Fibroblast of skin of abdomen (primary cell): Measurements from ENCODE around the gene FARS2.

ENCODE experiments used
- DNase-seq: peaks from one replicate; pipeline ENCODE4 v3.0.0-alpha.2; 2013

The FARS2 gene

DNA sequence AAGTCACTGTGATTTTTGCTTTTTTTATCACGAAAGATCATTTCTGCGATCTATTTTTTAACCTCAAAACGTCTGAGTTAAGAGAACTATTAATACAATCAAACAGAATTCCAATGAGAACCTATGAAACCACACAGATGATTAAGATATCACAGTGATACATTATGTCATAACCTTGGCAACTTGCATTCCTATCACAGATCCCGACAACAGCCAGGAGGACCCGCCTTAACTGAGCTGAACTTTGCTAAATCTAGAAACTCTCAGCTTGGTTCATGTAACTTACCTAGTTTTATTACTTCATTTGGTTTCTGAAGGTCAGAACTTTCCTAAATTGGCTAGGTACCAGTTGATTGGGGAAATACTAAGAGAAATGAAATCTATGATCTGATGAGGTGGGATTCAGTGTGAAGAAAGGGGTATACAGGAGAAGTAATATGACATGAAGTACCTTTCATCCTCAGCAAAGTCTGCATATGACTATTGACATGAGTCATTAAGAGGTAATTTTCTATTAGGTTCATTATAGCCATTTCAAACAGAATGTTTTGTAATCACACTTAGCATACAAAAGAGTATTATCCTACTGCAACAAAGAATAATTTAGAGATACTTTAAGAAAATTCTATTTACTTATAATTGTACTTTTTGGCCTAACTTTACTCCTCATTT, 11.7 kb upstream of the FARS2 start:
- DNase-seq, result peak; percentile 12

GRCh38 chr6:5250451-5250850, 10.9 kb upstream of the FARS2 start:
- no peak for DNase-seq

DNA sequence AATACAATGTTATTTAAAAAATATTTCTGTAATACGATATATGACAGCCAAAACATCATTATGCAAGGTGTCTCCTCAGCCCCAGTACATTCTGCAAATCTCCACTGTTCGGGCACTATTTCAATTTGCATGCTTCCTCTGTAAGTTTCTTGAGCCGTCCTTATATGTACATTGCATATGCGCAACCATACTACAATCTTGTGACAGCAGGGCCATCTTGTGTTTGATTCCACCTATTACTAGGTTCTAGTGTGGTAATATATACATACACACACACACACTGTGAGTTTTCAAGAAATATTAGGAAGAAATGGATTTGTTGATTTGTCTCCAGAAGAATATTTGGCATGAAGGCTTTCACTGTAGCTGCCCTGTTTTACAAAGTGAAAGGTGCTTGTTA, 10.4 kb upstream of the FARS2 start:
- no peak for DNase-seq

GRCh38 chr6:5256952-5257351, 4.4 kb upstream of the FARS2 start:
- no peak for DNase-seq

GRCh38 chr6:5257400-5257799, 3.9 kb upstream of the FARS2 start:
- no peak for DNase-seq

DNA sequence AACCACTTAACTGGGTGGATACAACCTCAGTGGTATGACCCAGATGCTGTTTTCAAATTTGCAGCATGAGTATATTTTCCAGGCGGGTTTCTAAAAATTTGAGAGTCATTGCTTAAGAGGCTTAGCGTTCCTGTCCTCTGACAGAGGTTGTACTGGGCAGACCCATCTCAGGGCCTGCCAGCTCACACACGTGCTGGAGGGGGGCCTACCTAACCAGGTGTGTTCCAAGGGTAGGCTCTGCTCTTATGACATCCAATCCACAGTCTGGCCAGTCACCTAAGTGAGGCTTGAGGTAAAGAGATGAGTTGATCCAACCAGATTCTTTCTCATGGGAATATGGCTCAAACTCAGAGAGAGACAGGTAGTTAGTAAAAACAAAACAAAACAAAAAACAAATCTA, 1.9 kb upstream of the FARS2 start:
- no peak for DNase-seq

GRCh38 chr6:5260111-5260620, 1.1 kb upstream of the FARS2 start:
- DNase-seq, result peak; percentile 50

- DNase-seq, result no peak
Observed at GRCh38 chr6:5261545-5262109, 314 bp downstream of the FARS2 start.

- no peak for DNase-seq
Observed at GRCh38 chr6:5266423-5266822, 5.1 kb downstream of the FARS2 start.

- DNase-seq, result no peak
Observed at GRCh38 chr6:5270093-5270680, 8.9 kb downstream of the FARS2 start.

- no peak for DNase-seq
Observed at GRCh38 chr6:5271926-5272325, 10.6 kb downstream of the FARS2 start.

DNA sequence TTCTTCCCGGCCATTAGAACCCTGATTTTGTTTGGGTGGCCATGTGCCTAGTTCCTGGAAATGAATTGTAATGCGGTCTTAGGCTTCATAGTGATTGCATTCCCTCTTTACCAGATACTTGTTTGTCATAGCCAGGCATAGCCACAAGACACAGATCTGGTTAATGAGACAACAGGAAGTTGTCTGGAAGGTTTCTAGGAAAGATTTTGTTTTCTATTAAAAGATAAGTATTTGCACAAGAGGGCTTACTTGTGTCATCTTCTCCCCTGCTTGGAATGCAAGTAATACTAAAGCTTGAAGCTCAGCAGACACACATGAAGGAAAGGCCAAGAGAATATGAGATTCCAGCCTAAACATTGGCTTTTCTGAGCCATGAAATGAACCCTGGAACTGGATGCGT, 12.9 kb downstream of the FARS2 start:
- DNase-seq, result no peak

DNA sequence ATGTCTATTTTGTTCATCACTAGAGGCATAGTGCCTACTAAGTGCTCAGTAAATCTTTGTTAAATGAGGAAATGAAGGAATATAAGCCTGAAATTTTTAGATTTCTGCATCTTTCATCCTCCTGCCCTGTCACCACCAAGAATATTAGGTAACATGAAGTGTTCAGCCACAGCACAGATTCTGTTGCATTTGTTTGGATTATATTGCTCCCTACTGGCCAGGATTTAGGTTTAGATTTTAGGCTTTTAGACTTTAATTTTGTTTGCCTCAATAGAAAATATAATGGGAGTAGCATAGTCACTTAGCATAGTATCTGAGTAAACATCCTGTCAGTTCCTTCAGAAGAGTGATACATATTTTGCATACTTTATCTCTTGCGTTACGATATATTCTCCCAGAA, 14.2 kb downstream of the FARS2 start:
- DNase-seq, result no peak

- no peak for DNase-seq
Observed at GRCh38 chr6:5276581-5276980, 15.3 kb downstream of the FARS2 start.

DNA sequence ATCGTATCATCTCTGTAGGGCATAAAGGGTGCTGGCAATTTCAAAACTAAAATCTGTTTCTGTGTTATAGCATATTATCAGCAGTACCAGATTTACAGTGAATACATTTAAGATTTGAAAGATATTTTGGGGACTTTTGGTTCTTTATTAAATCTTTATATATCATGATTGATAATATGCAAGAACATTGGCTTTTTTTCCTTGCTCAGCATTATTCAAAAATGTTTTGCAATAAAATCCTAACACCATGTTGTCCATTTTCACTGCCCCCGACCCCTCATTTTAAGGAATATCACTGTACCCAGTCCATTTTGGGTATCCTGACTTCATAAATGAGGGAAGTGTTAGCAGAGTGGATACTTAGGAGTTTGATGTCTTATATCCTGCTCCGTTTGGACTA, 16.3 kb downstream of the FARS2 start:
- DNase-seq, result no peak

DNA sequence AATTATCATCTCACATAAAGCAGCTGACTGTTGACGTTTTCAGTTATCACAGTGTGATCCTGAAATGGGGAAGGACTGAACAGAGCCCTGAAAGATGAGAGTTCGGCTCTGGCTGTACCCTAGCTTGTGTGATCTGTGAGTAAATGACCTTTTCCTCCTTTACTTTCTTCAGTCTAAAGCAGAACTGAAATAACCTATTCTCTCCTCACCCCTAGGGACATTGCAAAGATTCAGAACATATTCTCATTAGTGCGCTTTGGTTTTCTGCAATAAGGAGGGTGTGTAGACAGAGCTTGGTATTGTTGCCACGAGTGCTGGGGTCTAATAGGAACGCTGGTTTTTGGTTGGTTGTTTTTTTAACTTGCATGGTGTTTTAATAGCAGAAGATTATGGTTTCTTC, 16.7 kb downstream of the FARS2 start:
- no peak for DNase-seq

- no peak for DNase-seq
Observed at GRCh38 chr6:5278565-5279120, 17.3 kb downstream of the FARS2 start.

- DNase-seq, result no peak
Observed at GRCh38 chr6:5279891-5280338, 18.6 kb downstream of the FARS2 start.

DNA sequence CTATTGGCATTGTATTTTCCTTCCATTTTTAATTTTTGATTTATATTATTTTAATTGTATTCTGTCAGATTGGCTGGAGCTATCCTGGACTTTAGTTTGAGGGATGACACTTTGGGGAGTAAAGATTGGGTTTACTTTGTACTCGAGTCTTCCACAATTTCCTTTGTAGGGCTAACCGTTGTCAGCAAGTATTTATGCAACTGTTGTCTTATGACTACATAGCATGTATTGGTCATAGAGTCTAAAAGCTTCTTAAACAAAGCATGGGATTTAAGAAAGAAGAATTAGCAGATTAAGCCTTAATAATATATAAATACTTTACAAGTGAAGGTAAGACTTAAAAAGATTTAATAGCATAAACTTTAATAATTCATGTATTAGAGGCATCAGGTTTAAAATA, 19.6 kb downstream of the FARS2 start:
- DNase-seq, result no peak

DNA sequence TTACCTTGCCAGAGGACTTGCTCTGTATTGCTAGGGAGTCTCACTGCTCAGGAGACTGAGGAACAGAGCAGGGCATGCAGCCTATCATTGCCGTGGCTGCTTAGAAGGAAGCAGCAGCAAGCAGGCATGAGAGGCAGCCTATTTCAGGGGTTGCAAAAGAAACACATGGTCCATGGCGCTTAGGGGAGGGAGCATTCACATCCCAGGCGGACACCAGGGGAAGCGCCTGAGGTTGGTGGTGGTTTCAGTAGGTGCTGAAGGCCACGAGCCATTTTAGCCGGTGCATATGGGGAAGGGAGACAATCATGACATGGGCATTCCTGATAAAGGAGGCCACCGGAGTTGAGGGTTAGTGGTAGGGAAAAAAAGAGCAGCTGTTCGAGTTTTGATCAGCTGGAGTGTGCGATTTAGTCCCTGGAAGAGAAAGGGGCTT, 20.9 kb downstream of the FARS2 start:
- no peak for DNase-seq

DNA sequence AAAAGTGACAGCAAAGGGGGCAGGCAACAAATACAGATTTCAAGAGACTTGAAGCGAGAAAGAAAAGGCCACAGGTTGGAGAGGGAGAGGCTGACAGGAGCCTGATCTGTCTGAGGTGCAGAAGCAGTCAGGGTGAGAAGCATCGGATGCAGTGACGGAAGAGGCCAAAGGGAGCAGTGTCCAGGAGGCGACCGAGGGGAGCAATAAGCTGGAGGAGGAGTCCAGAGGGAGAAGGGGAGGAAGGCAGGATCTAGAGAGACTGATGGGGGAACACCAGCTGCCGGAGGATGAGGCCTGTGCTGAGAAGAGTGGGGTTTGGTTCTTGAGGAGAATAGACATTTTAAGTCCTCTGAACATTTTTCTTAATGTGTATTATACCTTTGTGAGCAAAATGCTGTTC, 23.8 kb downstream of the FARS2 start:
- no peak for DNase-seq

GRCh38 chr6:5285526-5285925, 24.2 kb downstream of the FARS2 start:
- DNase-seq, result no peak

DNA sequence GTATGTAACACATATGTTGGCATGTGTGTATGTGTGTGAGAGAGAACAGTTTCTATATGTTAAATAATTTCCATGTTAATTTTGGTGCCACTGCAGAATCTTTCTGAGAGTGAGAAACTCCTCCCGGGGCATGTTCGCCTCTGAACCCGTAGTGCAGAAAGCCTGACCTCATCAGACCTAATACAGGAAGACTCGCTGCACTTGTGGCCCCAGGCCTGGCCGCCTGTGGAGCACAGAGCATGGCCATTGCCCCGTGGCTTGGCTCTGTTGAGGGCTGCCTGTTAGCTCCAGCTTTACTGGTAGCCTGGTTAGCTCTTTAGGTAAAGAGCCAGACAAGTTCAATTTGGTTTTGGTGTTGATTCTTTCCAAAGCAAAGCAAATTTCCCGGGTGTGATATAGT, 25.5 kb downstream of the FARS2 start:
- no peak for DNase-seq
